Thymus (tissue), 14 donors: ENCODE results near the gene SSX3. TPM values are rescaled to one million over a fixed set of nuclear protein-coding genes. Genes with fewer than 3 reads are reported as not detected.
"Not testable (repeated sequence)": the region's sequence is repeated elsewhere in the genome, so short reads cannot be mapped to it uniquely, and the experiment has no call there.

Experiments used
- DNase-seq, 9 donors: peaks; one replicate each; pipeline ENCODE4 v3.0.0-alpha.2; 2013; ENCODE audit warnings: low spot score in 9 of 9, low read depth in 6 of 9, missing footprints in 1 of 9
- H3K27ac ChIP-seq, 2 donors: one replicate each; pipeline ENCODE4 v1.5.1; 2013; ENCODE audit warnings: control low read depth in 1 of 2, low read depth in 1 of 2, low read length in 1 of 2, mild to moderate bottlenecking in 1 of 2, moderate library complexity in 1 of 2
- H3K27me3 ChIP-seq, 2 donors: one replicate each; pipeline ENCODE4 v1.5.1; 2013; ENCODE audit warnings: low read length in 1 of 2; ENCODE audit not compliant: control insufficient read depth in 2 of 2, insufficient read depth in 1 of 2
- H3K36me3 ChIP-seq, 2 donors: one replicate each; pipeline ENCODE4 v1.5.1; 2013; ENCODE audit warnings: low read length in 1 of 2, mild to moderate bottlenecking in 1 of 2, moderate library complexity in 1 of 2; ENCODE audit not compliant: control insufficient read depth in 2 of 2, insufficient read depth in 2 of 2
- H3K4me1 ChIP-seq, 2 donors: one replicate each; pipeline ENCODE4 v1.5.1; 2013; ENCODE audit warnings: low read length in 2 of 2; ENCODE audit not compliant: control insufficient read depth in 2 of 2, insufficient read depth in 2 of 2
- H3K4me3 ChIP-seq, 2 donors: one replicate each; pipeline ENCODE4 v1.5.1; 2013; ENCODE audit warnings: low read length in 2 of 2, control low read depth in 1 of 2, mild to moderate bottlenecking in 1 of 2
- H3K9me3 ChIP-seq, 2 donors: one replicate each; pipeline ENCODE4 v1.5.1; 2013; ENCODE audit warnings: low read length in 1 of 2, mild to moderate bottlenecking in 1 of 2; ENCODE audit not compliant: control insufficient read depth in 2 of 2, insufficient read depth in 1 of 2
- WGBS: extraction: QIAGEN DNeasy Blood & Tissue Kit; methylation state at CpG from one replicate; pipeline ENCODE4 v1.1.7; 2013; 5-methylcytosine and 5-hydroxymethylcytosine counted together
- long read RNA-seq, 10 donors: transcript quantifications; one replicate each; lab custom pipeline, GENCODE V29; 2026
- polyA plus RNA-seq: library from polyadenylated mRNA; stranded (reverse); fragments of 200-250 nt; gene quantifications from one replicate; pipeline ENCODE4 v1.2.3, GENCODE V29; 2013
- total RNA-seq: library from RNA; stranded (reverse); fragments of 120-200 nt; gene quantifications from one replicate; pipeline ENCODE4 v1.2.4, GENCODE V29; 2013
- donor health status: healthy.

The SSX3 gene, protein sequence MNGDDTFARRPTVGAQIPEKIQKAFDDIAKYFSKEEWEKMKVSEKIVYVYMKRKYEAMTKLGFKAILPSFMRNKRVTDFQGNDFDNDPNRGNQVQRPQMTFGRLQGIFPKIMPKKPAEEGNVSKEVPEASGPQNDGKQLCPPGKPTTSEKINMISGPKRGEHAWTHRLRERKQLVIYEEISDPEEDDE
- not detected for total RNA-seq
- polyA plus RNA-seq = not detected
- long read RNA-seq, donor 1 = 0 reads
- long read RNA-seq, donor 2 = 0 reads
- long read RNA-seq, donor 3 = 0 reads
- long read RNA-seq, donor 4 = 0 reads
- long read RNA-seq, donor 5 = 0 reads
- long read RNA-seq, donor 6 = 0 reads
- long read RNA-seq, donor 7 = 0 reads
- long read RNA-seq, donor 8 = 0 reads
- long read RNA-seq, donor 9 = 0 reads
- long read RNA-seq, donor 10 = 0 reads

DNA sequence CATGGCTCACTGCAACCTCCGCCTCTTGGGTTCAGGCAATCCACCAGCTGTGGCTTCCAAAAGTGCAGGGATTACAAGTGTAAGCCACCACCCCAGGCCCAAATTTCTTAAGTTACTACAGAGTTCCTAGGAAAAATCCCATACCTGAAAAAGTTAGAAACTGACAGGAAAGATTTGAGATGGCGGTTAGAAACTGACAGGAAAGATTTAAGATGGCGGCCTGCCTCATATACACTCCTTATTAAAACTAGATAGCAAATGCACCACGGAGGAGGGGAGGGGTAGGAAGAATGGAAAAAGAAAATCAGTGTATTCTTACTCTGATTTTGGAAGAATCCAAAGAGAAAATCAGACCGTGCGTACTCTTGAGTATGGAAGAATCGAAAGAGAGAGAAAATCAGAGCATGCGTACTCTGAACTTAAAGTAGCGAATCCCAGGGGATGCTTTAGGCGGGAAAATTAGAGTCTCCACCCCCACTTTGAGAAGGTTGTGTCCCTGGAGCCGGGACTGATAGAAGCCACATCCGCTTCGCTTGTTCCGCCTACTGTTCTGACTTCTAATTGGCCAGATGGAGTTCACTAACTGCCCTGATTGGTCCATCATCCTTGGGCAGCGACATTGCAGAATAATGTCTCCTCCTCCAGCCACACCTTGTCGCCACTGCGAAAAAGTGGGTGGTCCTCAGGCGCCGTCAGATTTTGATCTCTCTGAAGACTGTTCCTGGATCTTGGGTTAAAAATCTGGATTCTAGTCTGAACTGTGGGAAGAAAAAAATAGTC, at the start of gene SSX3:
SSX3 (minus strand) TSS at position 389 of the 780 bp plus-strand sequence. CDS start 1,454 bp downstream, outside the sequence.
- H3K36me3 ChIP-seq, H3K4me3 ChIP-seq, H3K9me3 ChIP-seq, H3K27ac ChIP-seq, DNase-seq, H3K27me3 ChIP-seq, H3K4me1 ChIP-seq: not testable (repeated sequence)
- 96% methylated on average over 19 of the region's 19 CpGs for WGBS

DNA sequence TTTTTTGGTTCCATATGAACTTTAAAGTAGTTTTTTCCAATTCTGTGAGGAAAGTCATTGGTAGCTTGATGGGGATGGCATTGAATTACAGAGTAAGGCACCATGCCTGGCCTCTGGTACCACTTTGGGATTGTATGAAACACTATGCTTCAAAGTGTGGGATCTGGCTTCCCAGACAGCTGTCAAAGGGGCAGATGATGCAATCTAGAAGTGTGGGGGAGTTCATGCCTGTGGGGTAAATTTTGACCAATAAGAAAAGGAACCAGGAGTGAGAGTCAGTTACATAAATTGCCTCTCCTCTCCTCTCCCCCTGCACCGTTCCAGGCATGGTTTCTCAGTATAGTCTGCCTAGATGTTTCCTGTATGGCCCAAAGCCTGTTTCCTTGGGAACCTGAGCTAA, 41.3 kb upstream of the SSX3 start:
- H3K27ac ChIP-seq, H3K4me1 ChIP-seq, H3K9me3 ChIP-seq, H3K36me3 ChIP-seq, H3K4me3 ChIP-seq, DNase-seq, H3K27me3 ChIP-seq: not testable (repeated sequence)
- WGBS = 13% methylated on average over 1 of the region's 1 CpG

DNA sequence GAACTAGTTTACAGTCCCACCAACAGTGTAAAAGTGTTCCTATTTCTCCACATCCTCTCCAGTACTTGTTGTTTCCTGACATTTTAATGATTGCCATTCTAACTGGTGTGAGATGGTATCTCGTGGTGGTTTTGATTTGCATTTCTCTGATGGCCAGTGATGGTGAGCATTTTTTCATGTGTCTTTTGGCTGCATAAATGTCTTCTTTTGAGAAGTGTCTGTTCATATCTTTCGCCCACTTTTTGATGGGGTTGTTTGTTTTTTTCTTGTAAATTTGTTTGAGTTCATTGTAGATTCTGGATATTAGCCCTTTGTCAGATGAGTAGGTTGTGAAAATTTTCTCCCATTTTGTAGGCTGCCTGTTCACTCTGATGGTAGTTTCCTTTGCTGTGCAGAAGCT, 40.4 kb upstream of the SSX3 start:
- not testable (repeated sequence) for H3K4me3 ChIP-seq, DNase-seq, H3K27me3 ChIP-seq, H3K4me1 ChIP-seq, H3K36me3 ChIP-seq, H3K27ac ChIP-seq, H3K9me3 ChIP-seq
- 91% methylated on average over 1 of the region's 2 CpGs for WGBS

DNA sequence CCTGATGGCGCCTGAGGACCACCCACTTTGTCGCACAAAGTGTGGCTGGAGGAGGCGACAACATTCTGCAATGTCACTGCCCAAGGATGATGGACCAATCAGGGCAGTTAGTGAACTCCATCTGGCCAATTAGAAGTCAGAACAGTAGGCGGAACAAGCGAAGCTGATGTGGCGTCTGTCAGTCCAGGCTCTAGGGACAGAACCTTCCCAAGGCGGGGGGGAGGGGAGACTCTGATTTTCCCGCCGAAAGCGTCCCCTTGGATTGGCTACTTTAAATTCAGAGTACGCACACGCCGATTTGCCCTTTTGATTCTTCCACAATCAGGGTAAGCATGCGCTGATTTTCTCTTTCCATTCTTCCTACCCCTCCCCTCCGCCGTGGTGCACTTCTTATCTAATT, 26.7 kb upstream of the SSX3 start, which contains the start of gene SSX4:
SSX4 (plus strand) TSS at position 301 of the 400 bp plus-strand sequence. CDS start 515 bp downstream, outside the sequence.
- not testable (repeated sequence) for H3K36me3 ChIP-seq, H3K27ac ChIP-seq, H3K4me3 ChIP-seq, DNase-seq, H3K4me1 ChIP-seq, H3K27me3 ChIP-seq, H3K9me3 ChIP-seq
- no CpG with 5 or more reads among the region's 16 CpGs for WGBS

DNA sequence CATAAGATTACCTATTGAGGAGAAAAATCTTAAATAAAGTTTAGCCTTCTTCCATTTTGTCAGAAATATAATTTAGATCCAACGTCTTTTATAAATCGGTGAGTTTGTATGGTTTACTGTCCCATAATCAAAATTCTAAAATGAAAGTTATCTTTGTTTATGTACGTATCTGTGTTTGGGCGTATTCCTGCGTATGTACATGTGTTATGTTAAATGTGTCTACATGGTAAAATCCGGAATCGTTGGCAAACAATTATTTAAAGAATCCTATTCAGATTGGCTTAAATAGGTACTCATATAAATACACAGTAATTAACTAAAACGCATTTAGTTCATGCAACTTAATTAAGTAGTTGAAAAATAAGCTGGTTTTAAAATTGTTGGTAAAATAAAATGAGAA, 13.9 kb upstream of the SSX3 start:
- not testable (repeated sequence) for H3K9me3 ChIP-seq, DNase-seq, H3K27me3 ChIP-seq, H3K4me1 ChIP-seq, H3K4me3 ChIP-seq, H3K27ac ChIP-seq, H3K36me3 ChIP-seq
- no CpG with 5 or more reads among the region's 8 CpGs for WGBS

DNA sequence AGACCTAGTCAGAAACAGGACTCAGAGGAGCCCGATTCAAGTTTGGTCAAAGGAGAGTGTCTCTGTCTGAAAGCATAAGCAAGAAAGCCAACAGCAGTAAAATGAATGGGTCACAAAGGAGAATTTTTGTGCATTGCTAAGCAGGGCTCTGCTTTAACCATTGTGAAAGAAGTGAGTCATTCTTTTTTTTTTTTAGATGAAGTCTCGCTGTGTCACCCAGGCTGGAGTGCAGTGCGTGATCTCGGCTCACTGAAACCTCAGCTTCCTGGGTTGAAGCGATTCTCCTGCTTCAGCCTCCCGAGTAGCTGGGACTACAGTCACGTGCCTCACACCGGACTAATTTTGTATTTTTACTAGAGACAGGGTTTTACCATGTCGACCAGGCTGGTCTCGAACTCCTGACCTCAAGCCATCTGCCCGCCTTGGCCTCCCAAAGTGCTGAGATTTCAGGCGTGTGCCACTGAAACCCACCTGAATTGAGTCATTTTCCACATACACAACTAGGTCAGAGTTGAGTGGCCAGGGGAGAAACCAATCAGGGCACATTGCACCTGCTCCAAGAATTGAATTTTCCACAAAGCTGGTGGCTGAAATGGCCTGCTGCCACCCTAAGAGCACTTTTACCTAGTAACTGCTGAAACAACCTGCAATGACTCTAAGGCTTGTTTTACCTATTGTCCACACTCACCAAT, 11.4 kb upstream of the SSX3 start:
- not testable (repeated sequence) for H3K27ac ChIP-seq, H3K9me3 ChIP-seq, H3K27me3 ChIP-seq, H3K4me1 ChIP-seq, DNase-seq, H3K4me3 ChIP-seq, H3K36me3 ChIP-seq
- no CpG with 5 or more reads among the region's 12 CpGs for WGBS

DNA sequence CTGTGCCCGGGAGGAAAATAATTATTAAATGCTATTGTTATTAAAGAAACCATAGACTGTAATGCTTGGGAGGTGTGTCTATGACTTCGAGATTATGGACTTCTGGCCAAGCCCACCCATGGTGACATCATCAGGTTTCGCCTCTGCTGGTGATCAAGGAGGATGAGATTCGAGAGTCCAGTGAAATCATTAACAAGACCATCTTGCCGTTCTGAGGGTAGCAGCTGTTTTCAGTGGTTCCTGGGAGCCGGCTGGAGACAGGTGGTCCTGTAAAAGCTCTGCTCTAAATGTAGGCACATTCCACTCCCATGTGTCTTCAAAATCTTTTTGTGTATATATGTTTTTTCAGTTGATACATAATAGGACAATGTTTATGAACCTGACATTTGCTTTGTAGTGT, 2.8 kb upstream of the SSX3 start:
- not testable (repeated sequence) for H3K4me1 ChIP-seq, H3K27ac ChIP-seq, H3K9me3 ChIP-seq, H3K27me3 ChIP-seq, H3K36me3 ChIP-seq, H3K4me3 ChIP-seq, DNase-seq
- 91% methylated on average over 6 of the region's 6 CpGs for WGBS

DNA sequence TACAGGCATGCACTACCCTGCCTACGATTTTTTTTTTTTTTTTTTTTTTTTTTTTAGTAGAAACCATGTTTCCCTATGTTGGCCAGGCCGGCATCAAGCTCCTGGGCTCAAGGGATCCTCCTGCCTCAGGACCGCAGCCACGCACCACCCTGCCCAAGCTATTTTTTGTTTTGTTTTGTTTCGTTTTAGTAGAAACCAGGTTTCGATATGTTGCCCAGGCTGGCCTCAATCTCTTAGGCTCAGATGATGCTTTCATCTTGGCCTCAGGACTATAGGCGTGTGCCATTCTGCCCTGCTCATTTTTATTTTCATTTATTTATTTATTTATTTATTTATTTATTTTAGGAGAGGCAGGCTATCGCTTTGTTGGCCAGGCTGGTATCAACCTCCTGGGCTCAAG, 1.2 kb upstream of the SSX3 start:
- Histone ChIP-seq H3K4me1 (no peaks in the 10 kb centered on the region), H3K4me3 (no peak overlapping the region), H3K36me3 (no peaks in the 10 kb centered on the region), H3K27ac (no peak overlapping the region), H3K27me3 (no peaks in the 10 kb centered on the region), H3K9me3 (no peaks in the 10 kb centered on the region)
- over 99% methylated on average over 8 of the region's 8 CpGs for WGBS
- DNase-seq = no peak

DNA sequence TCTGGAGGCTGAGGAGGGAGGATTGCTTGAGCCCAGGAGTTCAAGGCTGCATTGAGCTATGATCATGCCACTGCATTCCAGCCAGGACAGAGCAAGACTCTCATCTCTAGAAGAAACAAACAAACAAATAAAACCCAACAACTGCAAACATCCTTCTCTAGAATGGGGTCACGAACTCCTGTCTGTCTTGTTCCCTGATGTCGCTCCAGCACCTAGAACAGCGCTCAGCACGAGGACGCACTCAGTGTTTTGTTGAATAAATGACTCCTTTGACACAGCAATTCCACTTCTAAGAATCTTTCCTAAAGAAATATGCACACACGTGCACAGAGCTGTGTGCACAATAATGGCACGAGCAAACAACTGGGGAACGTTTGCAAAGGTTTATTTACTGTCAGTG, 10.4 kb downstream of the SSX3 start:
- H3K4me1 ChIP-seq, DNase-seq, H3K27me3 ChIP-seq, H3K4me3 ChIP-seq, H3K9me3 ChIP-seq, H3K27ac ChIP-seq, H3K36me3 ChIP-seq: not testable (repeated sequence)
- WGBS = 60% methylated on average over 8 of the region's 8 CpGs
